Rectal smooth muscle tissue (tissue), 1 donor: ENCODE data around the gene MEIS3.
"Not testable (repeated sequence)": the region's sequence is repeated elsewhere in the genome, so short reads cannot be mapped to it uniquely, and the experiment has no call there.

ENCODE experiments used
- H3K27ac ChIP-seq: one replicate; pipeline ENCODE4 v1.7.0; 2013; ENCODE audit warnings: low read depth, low read length, inconsistent platforms
- H3K27me3 ChIP-seq: one replicate; pipeline ENCODE4 v1.7.0; 2013; ENCODE audit warnings: low read length; ENCODE audit not compliant: control insufficient read depth, insufficient read depth
- H3K36me3 ChIP-seq: one replicate; pipeline ENCODE4 v1.7.0; 2013; ENCODE audit warnings: low read length; ENCODE audit not compliant: control insufficient read depth, insufficient read depth
- H3K4me1 ChIP-seq: one replicate; pipeline ENCODE4 v1.7.0; 2013; ENCODE audit warnings: low read length; ENCODE audit not compliant: control insufficient read depth, insufficient read depth
- H3K4me3 ChIP-seq: one replicate; pipeline ENCODE4 v1.7.0; 2013; ENCODE audit warnings: low read length
- H3K9ac ChIP-seq: one replicate; pipeline ENCODE4 v1.7.0; 2013; ENCODE audit warnings: low read length

Gene MEIS3

DNA sequence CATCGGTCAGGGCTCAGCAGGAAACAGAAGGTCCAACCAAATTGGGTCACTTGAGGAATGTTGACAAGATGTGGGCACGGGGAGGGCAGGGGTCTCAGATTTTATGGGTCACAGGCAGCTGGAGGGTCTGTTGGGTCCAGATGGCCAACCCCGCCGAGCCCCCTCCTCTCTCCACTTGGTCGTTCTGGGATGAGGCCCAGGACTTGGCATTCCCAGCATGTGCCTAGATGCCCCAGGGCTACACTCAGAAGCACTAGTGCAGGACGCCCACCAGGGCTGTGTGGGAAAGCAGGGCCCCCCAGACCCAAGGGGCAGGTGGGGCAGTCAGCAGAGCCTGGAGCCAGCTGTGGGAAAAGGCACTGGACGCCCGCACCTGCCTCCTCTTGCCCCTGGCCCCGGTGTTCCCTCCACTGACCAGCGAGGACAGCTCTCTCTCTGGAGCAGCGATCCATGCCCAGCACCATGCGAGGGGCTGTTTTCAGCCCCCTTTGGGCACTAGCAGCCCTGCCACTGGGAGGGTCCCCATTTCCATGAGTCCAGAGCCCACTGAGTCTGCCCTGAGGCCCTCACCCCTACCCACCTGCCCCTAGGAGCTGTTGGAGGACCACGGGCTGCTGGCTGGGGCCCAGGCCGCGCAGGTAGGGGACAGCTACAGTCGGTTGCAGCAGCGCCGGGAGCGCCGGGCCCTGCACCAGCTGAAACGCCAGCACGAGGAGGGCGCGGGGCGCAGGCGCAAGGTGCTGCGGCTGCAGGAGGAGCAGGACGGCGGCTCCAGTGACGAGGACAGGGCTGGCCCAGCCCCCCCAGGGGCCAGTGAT, 44.2 kb downstream of the MEIS3 start:
- Histone ChIP-seq H3K4me3 (no peak overlapping the region), H3K9ac (no peak overlapping the region), H3K4me1 (no peaks in the 10 kb centered on the region), H3K27ac (no peak overlapping the region), H3K27me3 (no peaks in the 10 kb centered on the region), H3K36me3 (peaks cover 45% of the 10 kb centered on the region)

DNA sequence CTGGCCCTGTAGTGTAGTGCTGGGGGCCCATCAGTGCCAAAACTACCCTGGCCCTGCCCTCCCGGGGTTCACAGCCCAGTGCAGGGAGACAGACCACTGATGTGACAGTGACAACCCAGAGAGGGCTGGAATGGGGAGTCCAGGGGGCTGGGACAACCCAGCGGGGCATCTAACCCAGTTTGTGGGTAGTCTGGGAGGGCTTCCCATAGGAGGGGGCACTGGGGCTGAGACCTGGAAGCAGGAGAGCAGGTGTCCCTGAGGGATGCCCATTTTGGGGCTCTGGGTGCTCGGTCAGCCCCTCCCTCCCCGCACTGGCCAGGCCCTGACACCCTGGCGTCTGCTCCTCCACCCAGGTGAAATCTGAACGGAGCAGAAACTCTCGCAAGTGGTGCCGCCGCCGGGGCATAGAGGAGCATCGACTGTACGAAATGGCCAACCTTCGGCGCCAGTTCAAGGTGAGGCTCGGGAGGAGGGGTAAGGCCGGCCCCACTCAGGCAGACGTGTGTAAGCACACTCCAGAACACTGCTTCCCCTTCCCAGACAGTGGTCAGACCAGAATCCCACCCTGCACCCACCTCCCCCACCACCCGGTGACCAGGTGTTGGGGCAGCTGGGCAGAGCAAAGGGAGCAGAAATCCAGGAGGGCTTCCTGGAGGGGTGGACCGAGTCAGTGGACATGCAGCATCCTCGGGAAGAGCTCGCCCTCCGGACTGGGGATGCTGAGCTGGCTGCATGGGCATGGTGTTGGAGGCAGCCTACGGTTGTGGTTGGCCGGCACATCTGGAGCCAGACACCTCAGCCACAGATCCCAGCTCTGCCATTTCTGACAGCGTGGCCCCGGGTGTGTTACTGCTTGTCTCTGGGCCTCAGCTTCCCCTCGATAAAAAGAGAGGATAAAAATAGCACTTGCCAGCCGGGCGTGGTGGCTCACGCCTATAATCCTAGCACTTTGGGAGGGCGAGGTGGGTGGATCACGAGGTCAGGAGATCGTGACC, 45.8 kb downstream of the MEIS3 start:
- Histone ChIP-seq H3K36me3 (peaks cover 45% of the 10 kb centered on the region), H3K4me1 (no peaks in the 10 kb centered on the region), H3K27ac (no peak overlapping the region), H3K27me3 (no peaks in the 10 kb centered on the region), H3K4me3 (no peak overlapping the region), H3K9ac (no peak overlapping the region)

DNA sequence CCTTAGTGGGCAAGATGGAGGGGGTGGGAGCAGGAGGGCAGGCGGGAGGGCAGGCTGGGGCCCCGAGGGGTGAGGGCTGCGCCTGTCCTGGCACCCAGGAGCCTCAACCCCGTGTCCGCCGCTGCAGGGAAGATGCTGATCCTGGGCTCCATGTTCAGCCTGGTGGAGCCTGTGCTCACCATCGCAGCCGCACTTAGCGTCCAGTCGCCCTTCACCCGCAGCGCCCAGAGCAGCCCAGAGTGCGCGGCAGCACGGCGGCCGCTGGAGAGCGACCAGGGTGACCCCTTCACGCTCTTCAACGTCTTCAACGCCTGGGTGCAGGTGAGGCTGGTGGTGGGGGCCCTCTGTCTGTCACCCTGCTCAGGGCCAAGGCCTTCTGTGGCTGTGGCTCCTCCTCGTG, 46.7 kb downstream of the MEIS3 start:
- Histone ChIP-seq H3K9ac (no peak overlapping the region), H3K36me3 (peaks cover 43% of the 10 kb centered on the region), H3K27me3 (no peaks in the 10 kb centered on the region), H3K4me1 (no peaks in the 10 kb centered on the region), H3K4me3 (no peak overlapping the region), H3K27ac (no peak overlapping the region)

DNA sequence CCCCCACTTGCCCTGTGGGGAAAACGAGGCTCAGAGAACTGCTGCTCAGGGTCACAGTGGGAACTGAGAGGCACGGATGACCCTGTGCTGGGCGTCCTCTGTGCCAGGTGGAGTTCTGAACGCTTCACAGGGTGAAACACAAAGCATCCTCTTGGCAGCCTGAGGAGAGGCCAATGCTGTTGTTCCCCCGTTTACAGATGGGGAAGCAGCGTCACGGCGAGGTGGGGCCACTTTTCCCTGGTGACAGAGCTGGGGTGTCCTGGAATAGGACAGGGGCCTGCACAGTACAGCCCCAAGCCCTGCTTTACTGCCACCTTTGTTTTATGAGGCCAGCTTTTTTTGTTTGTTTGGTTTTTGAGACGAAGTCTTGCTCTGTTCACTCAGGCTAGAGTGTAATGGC, 48.1 kb downstream of the MEIS3 start:
- H3K27me3 ChIP-seq = no peaks in the 10 kb centered on the region
- peaks cover 37% of the 10 kb centered on the region for H3K36me3 ChIP-seq
- H3K4me1 ChIP-seq = no peaks in the 10 kb centered on the region
- no peak overlapping the region for H3K9ac ChIP-seq
- no peak overlapping the region for H3K27ac ChIP-seq
- H3K4me3 ChIP-seq = no peak overlapping the region

DNA sequence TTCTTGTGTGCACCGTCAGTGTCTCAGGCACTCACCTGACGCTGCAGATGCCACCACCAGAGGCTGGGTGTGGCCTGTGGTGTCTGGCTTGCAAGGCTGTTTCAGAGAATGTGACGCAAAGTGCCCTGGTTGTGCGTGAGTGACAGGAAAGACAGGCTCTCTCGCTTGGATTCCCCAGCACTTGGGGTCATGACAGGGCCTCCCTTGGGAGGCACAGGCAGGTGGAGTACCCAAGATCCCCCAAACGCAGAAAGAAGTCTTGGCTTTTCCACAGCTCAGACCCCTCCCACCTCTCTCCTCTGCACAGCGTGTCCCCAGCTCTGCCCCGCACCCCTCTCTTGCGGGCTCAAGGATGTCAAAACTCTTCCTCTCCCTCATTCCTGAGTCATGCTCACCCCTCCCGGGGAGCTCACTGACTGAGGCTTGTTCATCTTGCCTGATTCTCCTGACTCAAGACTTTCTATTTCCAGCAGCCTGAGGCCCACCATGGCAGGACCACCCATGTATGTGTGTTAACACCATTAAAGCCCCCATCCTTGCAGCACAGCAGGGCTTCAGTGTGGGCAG, 49.2 kb downstream of the MEIS3 start:
- no peaks in the 10 kb centered on the region for H3K4me1 ChIP-seq
- peaks cover 28% of the 10 kb centered on the region for H3K36me3 ChIP-seq
- H3K4me3 ChIP-seq = no peak overlapping the region
- no peaks in the 10 kb centered on the region for H3K27me3 ChIP-seq
- H3K27ac ChIP-seq = no peak overlapping the region
- H3K9ac ChIP-seq = no peak overlapping the region

DNA sequence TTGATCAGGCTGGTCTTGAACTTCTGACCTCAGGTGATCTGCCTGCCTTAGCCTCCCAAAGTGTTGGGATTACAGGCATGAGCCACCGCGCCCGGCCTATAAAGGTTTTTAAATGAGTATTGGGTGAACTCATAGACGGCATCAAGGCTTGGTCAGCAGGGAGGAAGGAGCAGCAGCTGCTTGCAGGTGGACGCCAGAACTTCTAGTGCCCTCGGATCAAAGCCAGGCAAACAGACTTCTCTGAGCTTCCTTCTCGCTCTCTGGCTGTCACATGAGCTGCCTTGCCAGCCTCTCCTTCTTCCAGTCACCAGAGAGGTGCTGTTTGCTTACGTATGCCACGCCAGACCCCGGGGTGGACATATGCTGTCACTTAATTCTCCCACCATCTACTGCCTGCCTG, 53.9 kb downstream of the MEIS3 start:
- peaks cover 23% of the 10 kb centered on the region for H3K36me3 ChIP-seq
- H3K4me3 ChIP-seq, H3K4me1 ChIP-seq, H3K9ac ChIP-seq, H3K27me3 ChIP-seq, H3K27ac ChIP-seq: not testable (repeated sequence)

DNA sequence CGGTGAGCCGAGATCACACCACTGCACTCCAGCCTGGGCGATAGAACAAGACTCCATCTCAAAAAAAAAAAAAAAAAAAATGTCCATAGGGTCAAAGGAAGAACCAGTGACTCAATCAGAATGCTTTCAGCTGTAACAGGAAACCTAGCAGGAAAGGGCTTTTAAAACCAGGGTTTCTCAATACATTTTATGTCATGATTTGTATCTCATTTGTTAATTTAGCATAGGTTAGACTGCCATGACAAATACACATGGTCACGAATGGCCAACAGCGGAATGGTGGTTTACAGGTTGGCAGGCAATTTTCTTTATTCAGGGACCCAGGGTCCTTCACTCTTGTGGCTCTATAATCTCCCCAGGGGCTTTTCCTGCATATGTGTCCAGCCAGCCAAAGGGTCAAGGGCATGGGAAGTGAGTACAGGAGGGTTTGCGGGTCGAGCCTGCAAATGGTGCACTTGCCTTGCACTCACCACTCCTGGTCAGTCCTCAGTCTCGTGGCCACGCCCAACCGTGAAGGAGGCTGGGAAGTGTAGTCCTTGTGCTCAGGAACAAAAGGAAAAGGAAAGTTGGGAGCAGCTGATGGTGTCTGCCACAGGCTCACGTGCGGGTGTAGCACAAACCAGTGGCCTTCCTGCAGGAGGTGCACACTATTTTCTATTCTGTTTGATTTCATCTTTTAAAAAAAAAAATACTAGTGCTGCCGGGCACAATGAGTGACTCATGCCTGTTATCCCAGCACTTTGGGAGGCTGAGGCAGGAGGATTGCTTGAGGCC, 55.4 kb downstream of the MEIS3 start:
- Histone ChIP-seq H3K36me3 (peaks cover 25% of the 10 kb centered on the region), H3K4me1 (no peaks in the 10 kb centered on the region), H3K27ac (no peak overlapping the region), H3K27me3 (no peaks in the 10 kb centered on the region), H3K4me3 (no peak overlapping the region), H3K9ac (no peak overlapping the region)

DNA sequence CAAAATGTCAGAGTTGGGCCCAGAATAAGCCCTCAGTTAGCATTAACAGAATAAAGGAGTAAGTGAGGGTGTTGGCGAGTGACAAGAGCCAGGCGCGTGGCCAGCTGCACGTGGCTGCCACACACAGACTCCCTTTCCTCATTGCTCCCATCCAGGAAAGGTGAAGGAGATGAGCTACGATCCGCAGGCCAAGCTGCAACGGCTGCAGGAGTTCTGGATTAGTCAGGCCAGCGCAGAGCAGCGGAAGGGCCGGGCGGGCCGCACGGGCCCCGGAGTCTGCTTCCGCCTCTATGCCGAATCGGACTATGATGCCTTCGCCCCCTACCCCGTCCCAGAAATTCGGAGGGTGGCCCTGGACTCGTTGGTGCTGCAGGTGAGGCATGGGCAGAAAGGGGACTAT, 57.0 kb downstream of the MEIS3 start:
- no peaks in the 10 kb centered on the region for H3K4me1 ChIP-seq

DNA sequence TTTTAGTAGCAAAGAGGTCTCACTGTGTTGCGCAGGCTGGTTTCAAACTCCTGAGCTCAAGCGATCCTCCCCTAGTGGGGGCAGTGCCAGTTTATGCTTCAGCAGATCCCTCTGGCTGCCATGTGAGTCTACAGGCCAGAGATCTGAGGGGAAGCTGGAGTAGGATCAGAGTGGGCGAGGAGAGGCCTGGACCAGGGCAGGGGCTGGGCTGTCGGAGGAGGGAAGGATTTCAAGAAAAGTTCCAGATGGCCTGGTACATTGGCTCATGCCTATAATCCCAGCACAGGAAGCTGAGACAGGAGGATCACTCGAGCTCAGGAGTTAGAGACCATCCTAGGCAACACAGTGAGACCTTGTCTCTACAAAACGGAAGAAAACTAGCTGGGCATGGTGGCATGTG, 60.4 kb downstream of the MEIS3 start:
- H3K36me3 ChIP-seq = peaks cover 37% of the 10 kb centered on the region
- no peak overlapping the region for H3K27ac ChIP-seq
- H3K4me1 ChIP-seq = no peaks in the 10 kb centered on the region
- H3K9ac ChIP-seq = no peak overlapping the region
- H3K4me3 ChIP-seq = no peak overlapping the region
- no peaks in the 10 kb centered on the region for H3K27me3 ChIP-seq

More for the DNA sequence above, 57.0 kb downstream of the MEIS3 start:
- peaks cover 34% of the 10 kb centered on the region for H3K36me3 ChIP-seq
- no peak overlapping the region for H3K9ac ChIP-seq
- no peak overlapping the region for H3K4me3 ChIP-seq
- no peaks in the 10 kb centered on the region for H3K27me3 ChIP-seq
- no peak overlapping the region for H3K27ac ChIP-seq

DNA sequence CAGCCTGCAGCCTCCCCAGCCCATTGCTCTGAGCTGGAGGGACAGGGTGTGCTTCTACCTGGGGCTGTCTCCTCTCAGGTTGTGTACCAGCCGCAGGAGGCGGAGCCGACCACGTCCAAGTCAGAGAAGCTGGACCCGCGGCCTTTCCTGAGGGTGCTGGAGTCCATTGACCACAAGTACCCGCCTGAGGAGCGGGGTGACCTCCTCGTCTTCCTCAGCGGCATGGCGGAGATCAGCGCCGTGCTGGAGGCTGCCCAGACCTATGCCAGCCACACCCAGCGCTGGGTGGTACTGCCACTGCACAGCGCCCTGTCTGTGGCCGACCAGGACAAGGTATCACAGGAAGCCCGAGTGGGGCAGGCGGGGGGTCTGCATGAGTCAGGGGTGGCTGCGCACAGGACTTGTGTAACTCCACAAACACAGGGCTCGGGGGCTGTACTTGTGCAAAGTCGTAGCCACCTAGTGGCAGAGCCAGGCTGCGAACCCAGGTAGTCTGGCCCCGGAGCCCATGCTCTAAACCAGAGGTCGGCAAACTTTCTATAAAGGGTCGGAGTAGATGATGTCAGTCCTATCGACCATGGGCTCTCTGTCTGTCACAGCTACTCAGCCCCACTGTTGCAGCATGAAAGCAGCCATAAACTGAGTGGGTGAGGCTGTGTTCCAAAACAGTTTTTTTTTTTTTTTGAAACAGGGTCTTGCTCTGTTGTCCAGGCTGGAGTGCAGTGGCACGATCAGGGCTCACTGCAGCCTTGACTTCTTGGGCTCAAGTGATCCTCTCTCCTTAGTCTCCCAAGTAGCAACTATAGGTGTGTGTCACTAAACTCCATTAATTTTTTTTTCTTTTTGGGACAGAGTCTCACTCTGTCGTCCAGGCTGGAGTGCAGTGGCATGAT, 61.3 kb downstream of the MEIS3 start:
- Histone ChIP-seq H3K27ac (no peak overlapping the region), H3K4me1 (no peaks in the 10 kb centered on the region), H3K9ac (no peak overlapping the region), H3K36me3 (peaks cover 39% of the 10 kb centered on the region), H3K27me3 (no peaks in the 10 kb centered on the region), H3K4me3 (no peak overlapping the region)

DNA sequence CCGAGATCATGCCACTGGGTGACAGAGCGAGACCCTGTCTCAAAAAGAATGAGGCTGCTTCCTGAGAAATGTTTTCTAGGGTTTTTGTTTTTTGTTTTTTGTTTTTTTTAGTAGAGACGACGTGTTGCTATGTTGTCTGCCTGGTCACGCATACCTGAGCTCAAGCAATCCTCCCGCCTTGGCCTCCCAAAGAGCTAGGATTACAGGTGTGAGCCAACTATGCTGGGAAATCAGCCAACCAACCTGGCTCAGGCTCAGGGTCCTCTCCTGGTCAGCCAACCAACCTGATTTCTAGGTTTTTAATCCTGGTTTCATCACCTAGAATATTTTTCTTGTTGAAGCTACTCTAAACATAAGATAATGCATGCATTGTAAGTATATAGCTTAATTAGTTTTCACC, 62.4 kb downstream of the MEIS3 start:
- H3K9ac ChIP-seq = no peak overlapping the region
- H3K27me3 ChIP-seq = no peaks in the 10 kb centered on the region
- H3K4me3 ChIP-seq = no peak overlapping the region
- H3K4me1 ChIP-seq = no peaks in the 10 kb centered on the region
- no peak overlapping the region for H3K27ac ChIP-seq
- peaks cover 39% of the 10 kb centered on the region for H3K36me3 ChIP-seq
